ENCODE measurements around the gene CDK5.

DNA sequence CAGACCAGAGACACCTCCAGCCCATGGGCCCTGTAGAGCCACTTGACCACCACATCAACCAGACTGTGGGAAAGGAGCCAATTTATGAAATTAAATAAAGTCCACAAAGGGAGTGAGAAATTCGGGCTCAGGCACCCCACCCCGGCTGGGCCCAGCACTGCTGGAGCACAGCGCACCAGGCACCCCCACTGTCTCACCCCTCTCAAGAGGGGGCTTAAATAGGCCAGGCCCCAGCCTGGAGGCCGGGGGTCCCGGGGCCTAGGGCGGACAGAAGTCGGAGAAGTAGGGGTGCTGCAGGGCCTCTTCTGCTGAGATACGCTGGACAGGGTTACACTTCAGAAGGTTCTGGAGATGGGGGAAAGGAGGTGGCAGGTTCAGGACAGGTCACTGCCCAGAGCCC is 3.9 kb downstream of the CDK5 start:
- TF ChIP-seq POLR2A (IDR thresholded peaks at IDR 0.05), result no peak
- TF ChIP-seq, protein P1, sequence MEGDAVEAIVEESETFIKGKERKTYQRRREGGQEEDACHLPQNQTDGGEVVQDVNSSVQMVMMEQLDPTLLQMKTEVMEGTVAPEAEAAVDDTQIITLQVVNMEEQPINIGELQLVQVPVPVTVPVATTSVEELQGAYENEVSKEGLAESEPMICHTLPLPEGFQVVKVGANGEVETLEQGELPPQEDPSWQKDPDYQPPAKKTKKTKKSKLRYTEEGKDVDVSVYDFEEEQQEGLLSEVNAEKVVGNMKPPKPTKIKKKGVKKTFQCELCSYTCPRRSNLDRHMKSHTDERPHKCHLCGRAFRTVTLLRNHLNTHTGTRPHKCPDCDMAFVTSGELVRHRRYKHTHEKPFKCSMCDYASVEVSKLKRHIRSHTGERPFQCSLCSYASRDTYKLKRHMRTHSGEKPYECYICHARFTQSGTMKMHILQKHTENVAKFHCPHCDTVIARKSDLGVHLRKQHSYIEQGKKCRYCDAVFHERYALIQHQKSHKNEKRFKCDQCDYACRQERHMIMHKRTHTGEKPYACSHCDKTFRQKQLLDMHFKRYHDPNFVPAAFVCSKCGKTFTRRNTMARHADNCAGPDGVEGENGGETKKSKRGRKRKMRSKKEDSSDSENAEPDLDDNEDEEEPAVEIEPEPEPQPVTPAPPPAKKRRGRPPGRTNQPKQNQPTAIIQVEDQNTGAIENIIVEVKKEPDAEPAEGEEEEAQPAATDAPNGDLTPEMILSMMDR (IDR thresholded peaks at IDR 0.05), result no peak

Data from adrenal gland (tissue), 5 donors.